Muscle layer of colon (tissue), 2 donors: ENCODE measurements around the gene EVI5L.

Source experiments
- H3K27ac ChIP-seq: one replicate; pipeline ENCODE4 v1.7.0; 2013; ENCODE audit warnings: low read depth, mild to moderate bottlenecking, low read length, moderate library complexity
- H3K27me3 ChIP-seq, 2 donors: one replicate each; pipeline ENCODE4 v1.7.0; 2013; ENCODE audit warnings: low read length in 2 of 2, mild to moderate bottlenecking in 2 of 2; ENCODE audit not compliant: insufficient read depth in 2 of 2, control insufficient read depth in 1 of 2
- H3K36me3 ChIP-seq: one replicate; pipeline ENCODE4 v1.7.0; 2013; ENCODE audit warnings: mild to moderate bottlenecking, low read length; ENCODE audit not compliant: insufficient read depth
- H3K4me1 ChIP-seq: one replicate; pipeline ENCODE4 v1.7.0; 2013; ENCODE audit warnings: mild to moderate bottlenecking, low read length; ENCODE audit not compliant: insufficient read depth
- H3K4me3 ChIP-seq, 2 donors: one replicate each; pipeline ENCODE4 v1.7.0; 2013; ENCODE audit warnings: low read length in 2 of 2, low read depth in 1 of 2, mild to moderate bottlenecking in 1 of 2, moderate library complexity in 1 of 2
- H3K9ac ChIP-seq: one replicate; pipeline ENCODE4 v1.7.0; 2013; ENCODE audit warnings: low read length
- H3K9me3 ChIP-seq: one replicate; pipeline ENCODE4 v1.7.0; 2013; ENCODE audit warnings: mild to moderate bottlenecking, low read length
- donor health status: abdominal sarcoma.
- donor health status: Adenocarcinoma of cecum.

EVI5L gene

GRCh38 chr19:7818806-7819205 is 11.2 kb upstream of the EVI5L start:
- Histone ChIP-seq H3K27ac (no peak overlapping the region), H3K27me3 (peaks cover 0 to 8% of the 10 kb centered on the region in 2 donors), H3K9me3 (peaks cover 11% of the 10 kb centered on the region), H3K9ac (no peak overlapping the region), H3K4me3 (no peak overlapping the region), H3K4me1 (no peaks in the 10 kb centered on the region), H3K36me3 (no peaks in the 10 kb centered on the region)

- no peak overlapping the region for H3K9ac ChIP-seq
Measured at GRCh38 chr19:7819337-7819736, 10.7 kb upstream of the EVI5L start.

GRCh38 chr19:7820588-7820987 is 9.4 kb upstream of the EVI5L start:
- H3K4me3 ChIP-seq: no peak overlapping the region
- no peak overlapping the region for H3K27ac ChIP-seq
- H3K9me3 ChIP-seq: peaks cover 11% of the 10 kb centered on the region
- no peak overlapping the region for H3K9ac ChIP-seq
- H3K36me3 ChIP-seq: no peaks in the 10 kb centered on the region
- H3K4me1 ChIP-seq: no peaks in the 10 kb centered on the region
- peaks cover 0 to 8% of the 10 kb centered on the region in 2 donors for H3K27me3 ChIP-seq

More at GRCh38 chr19:7819337-7819736, 10.7 kb upstream of the EVI5L start:
- peaks cover 0 to 8% of the 10 kb centered on the region in 2 donors for H3K27me3 ChIP-seq
- no peak overlapping the region for H3K27ac ChIP-seq
- peaks cover 11% of the 10 kb centered on the region for H3K9me3 ChIP-seq
- no peak overlapping the region for H3K4me3 ChIP-seq
- H3K36me3 ChIP-seq: no peaks in the 10 kb centered on the region
- H3K4me1 ChIP-seq: no peaks in the 10 kb centered on the region

GRCh38 chr19:7822910-7823515 is 7.0 kb upstream of the EVI5L start:
- Histone ChIP-seq H3K27me3 (peaks cover 0 to 8% of the 10 kb centered on the region in 2 donors), H3K4me1 (no peaks in the 10 kb centered on the region), H3K9me3 (peaks cover under 1% of the 10 kb centered on the region), H3K9ac (no peak overlapping the region), H3K27ac (no peak overlapping the region), H3K4me3 (no peak overlapping the region), H3K36me3 (no peaks in the 10 kb centered on the region)

GRCh38 chr19:7823686-7824301 is 6.2 kb upstream of the EVI5L start:
- H3K36me3 ChIP-seq: no peaks in the 10 kb centered on the region
- no peaks in the 10 kb centered on the region for H3K4me1 ChIP-seq
- H3K27ac ChIP-seq: no peak overlapping the region
- H3K4me3 ChIP-seq: no peak overlapping the region
- no peak overlapping the region for H3K9ac ChIP-seq
- no peaks in the 10 kb centered on the region for H3K9me3 ChIP-seq
- peaks cover 0 to 8% of the 10 kb centered on the region in 2 donors for H3K27me3 ChIP-seq

- Histone ChIP-seq H3K4me1 (peaks cover 22% of the 10 kb centered on the region), H3K9ac (no peak overlapping the region), H3K4me3 (peak overlapping the region in 1 of 2 donors; percentile 45), H3K27ac (no peak overlapping the region), H3K36me3 (no peaks in the 10 kb centered on the region), H3K9me3 (no peaks in the 10 kb centered on the region), H3K27me3 (no peaks in the 10 kb centered on the region)
Measured at GRCh38 chr19:7829166-7829520, 875 bp upstream of the EVI5L start.

GRCh38 chr19:7830272-7830771 is 304 bp downstream of the EVI5L start:
- H3K4me1 ChIP-seq: peaks cover 22% of the 10 kb centered on the region
- no peaks in the 10 kb centered on the region for H3K9me3 ChIP-seq
- no peaks in the 10 kb centered on the region for H3K27me3 ChIP-seq
- H3K27ac ChIP-seq: no peak overlapping the region
- peak overlapping the region; percentile 45 to 65 for H3K4me3 ChIP-seq
- H3K36me3 ChIP-seq: no peaks in the 10 kb centered on the region
- no peak overlapping the region for H3K9ac ChIP-seq

GRCh38 chr19:7830823-7831222 is 805 bp downstream of the EVI5L start:
- Histone ChIP-seq H3K9me3 (no peaks in the 10 kb centered on the region), H3K4me1 (peaks cover 22% of the 10 kb centered on the region), H3K9ac (no peak overlapping the region), H3K4me3 (peak overlapping the region; percentile 35 to 65), H3K27me3 (no peaks in the 10 kb centered on the region), H3K36me3 (no peaks in the 10 kb centered on the region), H3K27ac (no peak overlapping the region)

- Histone ChIP-seq H3K9ac (no peak overlapping the region), H3K4me1 (peaks cover 22% of the 10 kb centered on the region), H3K36me3 (no peaks in the 10 kb centered on the region), H3K9me3 (no peaks in the 10 kb centered on the region), H3K27me3 (no peaks in the 10 kb centered on the region), H3K27ac (no peak overlapping the region), H3K4me3 (peak overlapping the region in 1 of 2 donors; percentile 18)
Measured at GRCh38 chr19:7831452-7831851, 1.4 kb downstream of the EVI5L start.

GRCh38 chr19:7832009-7832408 is 2.0 kb downstream of the EVI5L start:
- Histone ChIP-seq H3K9me3 (no peaks in the 10 kb centered on the region), H3K27ac (no peak overlapping the region), H3K27me3 (no peaks in the 10 kb centered on the region), H3K36me3 (no peaks in the 10 kb centered on the region), H3K9ac (no peak overlapping the region), H3K4me3 (peak overlapping the region in 1 of 2 donors; percentile 18), H3K4me1 (peaks cover 22% of the 10 kb centered on the region)

- no peak overlapping the region for H3K9ac ChIP-seq
Measured at GRCh38 chr19:7832781-7833180, 2.8 kb downstream of the EVI5L start.

More at GRCh38 chr19:7832781-7833180, 2.8 kb downstream of the EVI5L start:
- Histone ChIP-seq H3K4me1 (peaks cover 22% of the 10 kb centered on the region), H3K36me3 (no peaks in the 10 kb centered on the region), H3K9me3 (no peaks in the 10 kb centered on the region), H3K27me3 (no peaks in the 10 kb centered on the region), H3K27ac (no peak overlapping the region), H3K4me3 (no peak overlapping the region)
